Liver (tissue), 3 donors: ENCODE data around the gene CLEC1B.

Experiments
- CTCF ChIP-seq: fragments of 150-350 bp; IDR thresholded peaks from 2 replicates; pipeline ENCODE4 v1.5.1; 2017; ENCODE audit warnings: improper control_type of control experiment, low read depth, low read length; ENCODE audit not compliant: missing input control
- HNF4A ChIP-seq, 2 donors: conservative IDR thresholded peaks; 2 replicates each; pipeline ENCODE4 v1.6.1; 2016; ENCODE audit warnings: antibody characterized with exemption in 2 of 2, mild to moderate bottlenecking in 2 of 2
- MAX ChIP-seq: IDR thresholded peaks from 2 replicates; pipeline ENCODE4 v1.6.1; 2016; ENCODE audit warnings: antibody characterized with exemption
- donor health status: healthy.
- donor health status: healthy.

GRCh38 chr12:10025236-10025635 lies 26.3 kb upstream of the CLEC1B start:
- no peak for TF ChIP-seq MAX
- TF ChIP-seq CTCF = no peak
- TF ChIP-seq HNF4A (conservative IDR thresholded peaks at IDR 0.05) = no peak
